IMR-90 (cell line): ENCODE results near the gene LCE1A. TPM values are rescaled to one million over a fixed set of nuclear protein-coding genes. Genes with fewer than 3 reads are reported as not detected.

ENCODE experiments used
- ATAC-seq: fragments of 200-7000 bp; cut with Tn5 transposase; 2 replicates; pipeline ENCODE4 v1.9.1; 2020; ENCODE audit warnings: low read depth, mild to moderate bottlenecking, moderate library complexity
- BruUV-seq: library from RNA; stranded (reverse); fragments of 400-500 nt; replicated peaks from 2 replicates; lab custom pipeline; 2021; lab: Mats Ljungman, UMichigan
- CTCF ChIA-PET: fragments of 300-600 bp; formaldehyde crosslinking; extraction: SDS; loops from one replicate; lab custom pipeline; 2021; ENCODE audit warnings: antibody characterized with exemption; lab: Yijun Ruan, JAX
- POLR2A ChIA-PET: fragments of 300-600 bp; sonication (Branson Sonifier 250); formaldehyde crosslinking; loops from one replicate; lab custom pipeline; 2022; ENCODE audit warnings: antibody characterized with exemption; ENCODE audit not compliant: unreplicated experiment; lab: Charles Lee
- DNase-seq: peaks from one replicate; pipeline ENCODE4 v3.0.0; 2013
- H2AFZ ChIP-seq: replicated peaks from 2 replicates; pipeline ENCODE3; 2013; ENCODE audit warnings: low read length, mild to moderate bottlenecking; ENCODE audit not compliant: poor library complexity
- H2AK5ac ChIP-seq: 2 replicates; pipeline ENCODE4 v1.6.1; 2013; ENCODE audit warnings: low read depth, low read length, inconsistent platforms
- H2AK9ac ChIP-seq: replicated peaks from 2 replicates; pipeline ENCODE3; 2013; ENCODE audit warnings: mild to moderate bottlenecking, low read depth, low read length, moderate library complexity; ENCODE audit not compliant: poor library complexity
- H2BK120ac ChIP-seq: 2 replicates; pipeline ENCODE4 v1.6.1; 2013; ENCODE audit warnings: low read depth, low read length, inconsistent platforms
- H2BK15ac ChIP-seq: 3 replicates; pipeline ENCODE4 v1.6.1; 2013; ENCODE audit warnings: low read depth, low read length, inconsistent platforms
- H2BK20ac ChIP-seq: 2 replicates; pipeline ENCODE4 v1.6.1; 2013; ENCODE audit warnings: low read depth, mild to moderate bottlenecking, inconsistent platforms, low read length, moderate library complexity
- H2BK5ac ChIP-seq: 2 replicates; pipeline ENCODE4 v1.6.1; 2013; ENCODE audit warnings: mild to moderate bottlenecking, low read depth, low read length, inconsistent platforms; ENCODE audit not compliant: poor library complexity, severe bottlenecking
- H3K14ac ChIP-seq: replicated peaks from 2 replicates; pipeline ENCODE4 v1.6.1; 2013; ENCODE audit warnings: low read depth, low read length, inconsistent platforms
- H3K18ac ChIP-seq: 2 replicates; pipeline ENCODE4 v1.6.1; 2013; ENCODE audit warnings: low read depth, low read length, control low read depth
- H3K23ac ChIP-seq: 2 replicates; pipeline ENCODE4 v1.6.1; 2013; ENCODE audit warnings: low read depth, low read length, inconsistent platforms
- H3K27ac ChIP-seq: 2 replicates; pipeline ENCODE4 v1.5.1; 2013; ENCODE audit warnings: mild to moderate bottlenecking, control low read depth, low read length; ENCODE audit not compliant: insufficient read depth
- H3K27me3 ChIP-seq: 2 replicates; pipeline ENCODE4 v1.6.1; 2013; ENCODE audit warnings: low read length; ENCODE audit not compliant: control insufficient read depth, insufficient read depth
- H3K36me3 ChIP-seq: 2 replicates; pipeline ENCODE4 v1.6.1; 2013; ENCODE audit warnings: low read length, mixed read lengths; ENCODE audit not compliant: control insufficient read depth, insufficient read depth
- H3K4ac ChIP-seq: 2 replicates; pipeline ENCODE4 v1.6.1; 2013; ENCODE audit warnings: low read depth, low read length, inconsistent platforms
- H3K4me1 ChIP-seq: 2 replicates; pipeline ENCODE4 v1.6.1; 2013; ENCODE audit warnings: low read length, mixed read lengths; ENCODE audit not compliant: control insufficient read depth, insufficient read depth
- H3K4me2 ChIP-seq: 2 replicates; pipeline ENCODE4 v1.6.1; 2013; ENCODE audit warnings: low read depth, mild to moderate bottlenecking, control low read depth, low read length, moderate library complexity
- H3K4me3 ChIP-seq: 2 replicates; pipeline ENCODE4 v1.5.1; 2013; ENCODE audit warnings: low read depth, mild to moderate bottlenecking, control low read depth, low read length, moderate library complexity; ENCODE audit not compliant: insufficient read depth
- H3K56ac ChIP-seq: 2 replicates; pipeline ENCODE4 v1.6.1; 2013; ENCODE audit warnings: low read length, inconsistent platforms; ENCODE audit not compliant: insufficient read depth; ENCODE audit errors: extremely low read depth
- H3K79me1 ChIP-seq, 2 experiments: 2 replicates each; pipeline ENCODE4 v1.6.1; 2013; ENCODE audit warnings: low read length in 2 of 2, inconsistent platforms in 1 of 2, low read depth in 1 of 2
- H3K9ac ChIP-seq: 2 replicates; pipeline ENCODE4 v1.6.1; 2013; ENCODE audit warnings: low read depth, low read length, control low read depth
- H3K9me1 ChIP-seq: 2 replicates; pipeline ENCODE4 v1.6.1; 2013; ENCODE audit warnings: low read length, inconsistent platforms; ENCODE audit not compliant: insufficient read depth
- H3K9me3 ChIP-seq: 2 replicates; pipeline ENCODE4 v1.6.1; 2013; ENCODE audit warnings: low read length; ENCODE audit not compliant: control insufficient read depth, insufficient read depth
- H4K20me1 ChIP-seq: 2 replicates; pipeline ENCODE4 v1.6.1; 2013; ENCODE audit warnings: low read length, inconsistent platforms; ENCODE audit not compliant: insufficient read depth
- H4K5ac ChIP-seq: 2 replicates; pipeline ENCODE4 v1.6.1; 2013; ENCODE audit warnings: mild to moderate bottlenecking, low read depth, low read length, control low read depth
- H4K8ac ChIP-seq, 2 experiments: 2 replicates each; pipeline ENCODE4 v1.6.1; 2013; ENCODE audit warnings: low read depth in 2 of 2, low read length in 2 of 2, control low read depth in 1 of 2, inconsistent platforms in 1 of 2
- H4K91ac ChIP-seq: 2 replicates; pipeline ENCODE4 v1.6.1; 2013; ENCODE audit warnings: low read depth, low read length, inconsistent platforms; ENCODE audit not compliant: insufficient read depth
- BHLHE40 ChIP-seq: fragments of 150-350 bp; IDR thresholded peaks from 2 replicates; pipeline ENCODE4 v1.6.1; 2016; ENCODE audit warnings: mild to moderate bottlenecking, low read depth, low read length
- CEBPB ChIP-seq: IDR thresholded peaks from 2 replicates; pipeline ENCODE4 v1.6.1; 2012; ENCODE audit warnings: low read depth, low read length, improper control_type of control experiment
- FOS ChIP-seq: fragments of 150-350 bp; IDR thresholded peaks from 2 replicates; pipeline ENCODE4 v1.6.1; 2016; ENCODE audit warnings: low read depth, low read length
- MXI1 ChIP-seq: IDR thresholded peaks from 2 replicates; pipeline ENCODE4 v1.6.1; 2012; ENCODE audit warnings: low read depth, mild to moderate bottlenecking, low read length, moderate library complexity, borderline replicate concordance
- NFE2L2 ChIP-seq: fragments of 150-350 bp; IDR thresholded peaks from 2 replicates; pipeline ENCODE4 v1.6.1; 2016; ENCODE audit warnings: low read depth, mild to moderate bottlenecking, low read length
- RAD21 ChIP-seq: IDR thresholded peaks from 2 replicates; pipeline ENCODE4 v1.6.1; 2012; ENCODE audit warnings: low read length, improper control_type of control experiment
- SMC3 ChIP-seq: fragments of 150-350 bp; IDR thresholded peaks from 2 replicates; pipeline ENCODE4 v1.6.1; 2016; ENCODE audit warnings: low read depth, mild to moderate bottlenecking, antibody characterized with exemption, low read length, moderate library complexity
- USF2 ChIP-seq: fragments of 150-350 bp; IDR thresholded peaks from 2 replicates; pipeline ENCODE4 v1.6.1; 2017; ENCODE audit warnings: mild to moderate bottlenecking, antibody characterized with exemption, low read length, low read depth
- WGBS, 2 experiments: methylation state at CpG; one replicate each; pipeline versions ENCODE4 v1.1.5 to v1.1.7; 2013; ENCODE audit warnings: missing lambda C conversion rate in 2 of 2; ENCODE audit not compliant: insufficient read length in 1 of 2; ENCODE audit errors: extremely low coverage in 2 of 2; 5-methylcytosine and 5-hydroxymethylcytosine counted together
- dilution Hi-C: fragments of 300-500 bp; cut with HindIII; formaldehyde crosslinking; loops from one replicate; pipeline ENCODE4 v1.14.3; 2018; ENCODE audit warnings: low sequenced_read_pairs; ENCODE audit not compliant: unreplicated experiment
- in situ Hi-C: fragments of 300-500 bp; cut with MboI; formaldehyde crosslinking; loops from 3 replicates; pipeline ENCODE4 v1.14.3; 2019; ENCODE audit warnings: low sequenced_read_pairs, inconsistent platforms, mixed read lengths
- intact Hi-C: fragments of 100-400 bp; cut with micrococcal nuclease; formaldehyde crosslinking; loops from 2 replicates; pipeline ENCODE4 v1.10.0; 2022
- polyA plus RNA-seq, 3 experiments: library from polyadenylated mRNA; depleted of rRNA; stranded (reverse); fragments of >200 nt; gene quantifications; 2 replicates each; pipeline ENCODE4 v1.2.3, GENCODE V29; 2012; ENCODE audit warnings: low replicate concordance in 1 of 3
- total RNA-seq: library from RNA; depleted of rRNA; stranded (reverse); fragments of >200 nt; gene quantifications from 2 replicates; pipeline ENCODE4 v1.2.3, GENCODE V29; 2012

The LCE1A gene
- total and polyA plus RNA-seq, 2 of the 4 experiments (the other 2 are of a cell fraction) = not detected

- Histone ChIP-seq H3K18ac (no peak within 1 kb of the TSS), H2BK15ac (no peak within 1 kb of the TSS), H4K91ac (no peak within 1 kb of the TSS), H3K23ac (no peak within 1 kb of the TSS), H3K36me3 (no peaks in the 10 kb centered on the region), H3K4me3 (no peak within 1 kb of the TSS), H3K14ac (no peak within 1 kb of the TSS), H3K4me2 (no peak within 1 kb of the TSS), H2AK5ac (no peak within 1 kb of the TSS), H2BK120ac (no peak within 1 kb of the TSS), H3K9me1 (no peaks in the 10 kb centered on the region), H3K9ac (no peak within 1 kb of the TSS), H4K20me1 (no peaks in the 10 kb centered on the region), H3K27me3 (no peaks in the 10 kb centered on the region), H3K56ac (no peak within 1 kb of the TSS), H2AFZ (no peak within 1 kb of the TSS), H2BK5ac (no peak within 1 kb of the TSS), H3K27ac (no peak within 1 kb of the TSS), H4K5ac (no peak within 1 kb of the TSS), H2BK20ac (no peak within 1 kb of the TSS), H2AK9ac (no peak within 1 kb of the TSS), H3K4me1 (no peaks in the 10 kb centered on the region), H3K4ac (no peak within 1 kb of the TSS), H3K79me1 (no peaks in the 10 kb centered on the region), H3K9me3 (peaks cover 2% of the 10 kb centered on the region; the same call in 1 of the 2 replicates), H4K8ac (no peak within 1 kb of the TSS)
- ATAC-seq = no peak
- TF ChIP-seq RAD21 = no peak
- no peak for TF ChIP-seq MXI1
- TF ChIP-seq FOS = no peak
- no peak for TF ChIP-seq USF2
- no peak for TF ChIP-seq CEBPB
- TF ChIP-seq NFE2L2 = no peak
- no peak for TF ChIP-seq SMC3
- TF ChIP-seq BHLHE40 = no peak
- ChIA-PET POLR2A (no interaction called here), CTCF (no interaction called here)
- dilution Hi-C loops = no loop called here
- DNase-seq = no peak
- no CpG with 5 or more reads among the region's 2 CpGs for WGBS, 2 experiments
- in situ Hi-C loops = no loop called here
- intact Hi-C loops = no loop called here
- BruUV-seq = no TSS peak
These were observed 15.6 kb upstream of the LCE1A start, which contains the start of gene LCE1B for GRCh38 chr1:152811671-152812070. Gene LCE1B, plus strand, starts transcription at chr1:152811971. Its CDS starts 476 bp downstream, at chr1:152812447.
